HG02763 (cell line): ENCODE measurements around the gene SMARCC2.

Experiments
- ATAC-seq: cut with Tn5 transposase; IDR thresholded peaks from one replicate; pipeline ENCODE4 v1.9.1; 2021; ENCODE audit warnings: mild to moderate bottlenecking, moderate library complexity; ENCODE audit not compliant: unreplicated experiment

The SMARCC2 gene

GRCh38 chr12:56152756-56153677, 36.3 kb downstream of the SMARCC2 start:
- no peak for ATAC-seq

GRCh38 chr12:56152132-56152755, 37.0 kb downstream of the SMARCC2 start, which contains the start of gene MYL6B:
Gene MYL6B, plus strand, starts transcription at chr12:56152587. Its CDS starts 1,332 bp downstream, at chr12:56153919.
- peak; percentile 92 for ATAC-seq

- ATAC-seq = peak; percentile 30
Observed at GRCh38 chr12:56151672-56152131, 37.6 kb downstream of the SMARCC2 start.

GRCh38 chr12:56150563-56150962, 38.7 kb downstream of the SMARCC2 start:
- ATAC-seq = no peak

- no peak for ATAC-seq
Observed at GRCh38 chr12:56146492-56147460, 42.5 kb downstream of the SMARCC2 start.

- no peak for ATAC-seq
Observed at GRCh38 chr12:56145217-56145616, 44.1 kb downstream of the SMARCC2 start.

GRCh38 chr12:56143870-56144269, 45.4 kb downstream of the SMARCC2 start:
- ATAC-seq = no peak

- no peak for ATAC-seq
Observed at GRCh38 chr12:56143217-56143616, 46.1 kb downstream of the SMARCC2 start.

GRCh38 chr12:56141946-56142784, 47.1 kb downstream of the SMARCC2 start:
- no peak for ATAC-seq

- ATAC-seq = no peak
Observed at GRCh38 chr12:56137853-56138571, 51.3 kb downstream of the SMARCC2 start.

GRCh38 chr12:56134897-56135296, 54.4 kb downstream of the SMARCC2 start:
- no peak for ATAC-seq

- no peak for ATAC-seq
Observed at GRCh38 chr12:56130876-56131275, 58.4 kb downstream of the SMARCC2 start.

- ATAC-seq = no peak
Observed at GRCh38 chr12:56129942-56130495, 59.3 kb downstream of the SMARCC2 start.

- peak; percentile 25 for ATAC-seq
Observed at GRCh38 chr12:56129206-56129941, 59.9 kb downstream of the SMARCC2 start.

GRCh38 chr12:56128670-56129205, 60.5 kb downstream of the SMARCC2 start:
- no peak for ATAC-seq

- peak; percentile 88 for ATAC-seq
Observed at GRCh38 chr12:56127888-56128669, 61.2 kb downstream of the SMARCC2 start, which contains the start of gene ESYT1. Gene ESYT1, plus strand, starts transcription at chr12:56128267. Its CDS starts 53 bp downstream, at chr12:56128320.

GRCh38 chr12:56127485-56127887, 61.8 kb downstream of the SMARCC2 start:
- ATAC-seq = no peak
